Testis (tissue), 3 donors: ENCODE data around the gene SF3B3. TPM values are rescaled to one million over a fixed set of nuclear protein-coding genes. Genes with fewer than 3 reads are reported as not detected.

ENCODE experiments used
- DNase-seq: peaks from one replicate; pipeline ENCODE4 v3.0.0-alpha.2; 2019
- H3K27ac ChIP-seq, 2 donors: fragments of 200-600 bp; sonication (generic); one replicate each; pipeline ENCODE4 v1.5.1; 2019
- H3K27me3 ChIP-seq: fragments of 200-600 bp; sonication (generic); one replicate; pipeline ENCODE4 v1.5.1; 2019
- H3K36me3 ChIP-seq: fragments of 200-600 bp; sonication (generic); one replicate; pipeline ENCODE4 v1.5.1; 2017; ENCODE audit warnings: low read depth; ENCODE audit errors: missing control alignments
- H3K4me1 ChIP-seq: fragments of 200-600 bp; sonication (generic); one replicate; pipeline ENCODE4 v1.5.1; 2019
- H3K4me3 ChIP-seq, 2 donors: fragments of 200-600 bp; sonication (generic); one replicate each; pipeline ENCODE4 v1.5.1; 2017 to 2019
- H3K9me3 ChIP-seq: fragments of 200-600 bp; sonication (generic); one replicate; pipeline ENCODE4 v1.5.1; 2017
- POLR2A ChIP-seq: fragments of 450-650 bp; IDR thresholded peaks from one replicate; pipeline ENCODE4 v1.6.1; 2017; ENCODE audit warnings: antibody characterized with exemption, mild to moderate bottlenecking, moderate library complexity
- WGBS, 2 donors: methylation state at CpG; one replicate each; pipeline ENCODE4 v1.1.5; 2018; 5-methylcytosine and 5-hydroxymethylcytosine counted together
- intact Hi-C: fragments of 100-400 bp; cut with DNase I; formaldehyde crosslinking; loops from one replicate; pipeline ENCODE4 v1.15.1; 2023; ENCODE audit warnings: low total_unique reads
- polyA plus RNA-seq: library from polyadenylated mRNA; stranded (reverse); fragments of 350-450 nt; fragmentation: Illumina TruSeq; extraction: RNeasy Lipid Tissue Mini Kit (QIAGEN cat#74804); gene quantifications from one replicate; pipeline ENCODE4 v1.2.3, GENCODE V29; 2014; ENCODE audit warnings: low read depth, low replicate concordance; ENCODE audit not compliant: insufficient read depth
- total RNA-seq, 2 donors: library from RNA; depleted of rRNA; stranded (reverse); fragments of >200 nt; gene quantifications; one replicate each; pipeline ENCODE4 v1.2.3, GENCODE V29; 2016
- TF ChIP-seq, protein P1 (sequence below), 3 experiments: fragments of 450-650 bp in 2 of 3; fragments of 200-600 bp in 1 of 3; sonication (generic) in 1 of 3; IDR thresholded peaks; one replicate each; pipeline ENCODE4 v1.5.1; 2016 to 2019; ENCODE audit warnings: antibody characterized with exemption in 3 of 3, mild to moderate bottlenecking in 2 of 3, moderate library complexity in 1 of 3

SF3B3 gene
- total and polyA plus RNA-seq, 3 donors from 2014 or later = 134 to 181 (median 143) TPM

- no peak overlapping the region for H3K4me3 ChIP-seq
- 71 to 88% methylated on average over 1 of the region's 1 CpG for WGBS, 2 donors
- DNase-seq = no peak
- no peak overlapping the region for H3K27ac ChIP-seq
- no peaks in the 10 kb centered on the region for H3K9me3 ChIP-seq
- TF ChIP-seq, protein P1, sequence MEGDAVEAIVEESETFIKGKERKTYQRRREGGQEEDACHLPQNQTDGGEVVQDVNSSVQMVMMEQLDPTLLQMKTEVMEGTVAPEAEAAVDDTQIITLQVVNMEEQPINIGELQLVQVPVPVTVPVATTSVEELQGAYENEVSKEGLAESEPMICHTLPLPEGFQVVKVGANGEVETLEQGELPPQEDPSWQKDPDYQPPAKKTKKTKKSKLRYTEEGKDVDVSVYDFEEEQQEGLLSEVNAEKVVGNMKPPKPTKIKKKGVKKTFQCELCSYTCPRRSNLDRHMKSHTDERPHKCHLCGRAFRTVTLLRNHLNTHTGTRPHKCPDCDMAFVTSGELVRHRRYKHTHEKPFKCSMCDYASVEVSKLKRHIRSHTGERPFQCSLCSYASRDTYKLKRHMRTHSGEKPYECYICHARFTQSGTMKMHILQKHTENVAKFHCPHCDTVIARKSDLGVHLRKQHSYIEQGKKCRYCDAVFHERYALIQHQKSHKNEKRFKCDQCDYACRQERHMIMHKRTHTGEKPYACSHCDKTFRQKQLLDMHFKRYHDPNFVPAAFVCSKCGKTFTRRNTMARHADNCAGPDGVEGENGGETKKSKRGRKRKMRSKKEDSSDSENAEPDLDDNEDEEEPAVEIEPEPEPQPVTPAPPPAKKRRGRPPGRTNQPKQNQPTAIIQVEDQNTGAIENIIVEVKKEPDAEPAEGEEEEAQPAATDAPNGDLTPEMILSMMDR (IDR thresholded peaks at IDR 0.05) = no peak
- no peak for TF ChIP-seq POLR2A
- H3K36me3 ChIP-seq = peaks cover 3% of the 10 kb centered on the region
- intact Hi-C loops = no loop called here
- H3K4me1 ChIP-seq = no peaks in the 10 kb centered on the region
- H3K27me3 ChIP-seq = no peaks in the 10 kb centered on the region
These were observed 20.9 kb downstream of the SF3B3 start for GRCh38 chr16:70544548-70544947.

DNA sequence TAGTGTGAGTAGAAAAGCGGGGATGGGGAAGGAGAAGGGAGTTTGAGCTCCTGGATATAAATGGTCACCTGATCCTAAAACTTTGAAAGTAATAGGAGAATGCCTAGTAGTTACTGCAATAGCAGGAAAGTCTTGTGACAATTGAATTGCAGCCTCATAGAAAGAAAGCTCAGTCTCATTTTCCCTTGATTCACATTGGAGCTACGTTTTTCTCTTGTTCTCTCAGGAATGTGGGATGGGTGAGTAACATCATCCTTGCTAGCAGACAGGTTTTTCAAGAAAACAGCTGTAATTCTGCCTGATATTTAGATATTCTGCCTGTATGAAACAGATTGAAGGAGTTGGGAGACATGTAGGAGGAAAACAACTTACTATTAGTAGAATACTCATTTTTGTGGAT is 25.3 kb downstream of the SF3B3 start:
- TF ChIP-seq, protein P1 (IDR thresholded peaks at IDR 0.05) = no peak
- TF ChIP-seq POLR2A = no peak
- no peaks in the 10 kb centered on the region for H3K4me1 ChIP-seq
- no peak for DNase-seq
- no peak overlapping the region for H3K27ac ChIP-seq
- no peaks in the 10 kb centered on the region for H3K9me3 ChIP-seq
- no peak overlapping the region for H3K4me3 ChIP-seq
- H3K36me3 ChIP-seq = peaks cover 3% of the 10 kb centered on the region
- no peaks in the 10 kb centered on the region for H3K27me3 ChIP-seq
- intact Hi-C loops = no loop called here
- whole genome bisulfite sequencing, 2 donors = 77 to 86% methylated on average over 2 of the region's 2 CpGs

- WGBS, 2 donors = 48 to 76% methylated on average over 1 of the region's 1 CpG
- intact Hi-C loops = no loop called here
- Histone ChIP-seq H3K27me3 (no peaks in the 10 kb centered on the region), H3K27ac (no peak overlapping the region), H3K4me1 (no peaks in the 10 kb centered on the region), H3K36me3 (peaks cover 3% of the 10 kb centered on the region), H3K9me3 (no peaks in the 10 kb centered on the region), H3K4me3 (no peak overlapping the region)
- TF ChIP-seq, protein P1 (IDR thresholded peaks at IDR 0.05) = no peak
- no peak for TF ChIP-seq POLR2A
- DNase-seq = no peak
These were observed 26.5 kb downstream of the SF3B3 start for GRCh38 chr16:70550082-70550481.

DNA sequence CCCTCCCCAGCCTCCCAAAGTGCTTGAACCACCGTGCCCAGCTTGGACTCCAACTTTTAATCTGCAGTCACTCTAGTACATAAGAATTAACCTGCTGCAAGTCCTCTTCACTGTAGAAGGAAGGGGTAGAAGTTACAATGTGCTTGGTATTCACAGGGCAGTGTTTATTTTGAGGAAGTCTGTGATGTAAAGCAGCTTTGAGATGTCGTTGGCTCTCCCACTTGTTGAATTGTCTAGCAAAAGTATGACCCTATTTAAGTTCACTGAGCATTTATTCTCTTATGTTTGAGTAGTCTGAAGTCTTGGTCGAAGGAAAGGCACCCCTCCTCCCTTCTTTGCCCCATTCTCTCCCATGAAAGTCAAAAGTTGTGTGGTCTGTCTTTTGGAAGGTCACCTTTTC is 28.2 kb downstream of the SF3B3 start:
- no peaks in the 10 kb centered on the region for H3K36me3 ChIP-seq
- no peaks in the 10 kb centered on the region for H3K9me3 ChIP-seq
- H3K4me1 ChIP-seq = no peaks in the 10 kb centered on the region
- TF ChIP-seq POLR2A = no peak
- TF ChIP-seq, protein P1 (IDR thresholded peaks at IDR 0.05) = no peak
- 75 to 87% methylated on average over 3 of the region's 3 CpGs for WGBS, 2 donors
- H3K27ac ChIP-seq = no peak overlapping the region
- no peak for DNase-seq
- no peaks in the 10 kb centered on the region for H3K27me3 ChIP-seq
- no peak overlapping the region for H3K4me3 ChIP-seq
- intact Hi-C loops = no loop called here

- no peaks in the 10 kb centered on the region for H3K36me3 ChIP-seq
- H3K4me1 ChIP-seq = no peaks in the 10 kb centered on the region
- H3K27ac ChIP-seq = no peak overlapping the region
- intact Hi-C loops = no loop called here
- TF ChIP-seq, protein P1 (IDR thresholded peaks at IDR 0.05) = no peak
- no peak for TF ChIP-seq POLR2A
- no peak overlapping the region for H3K4me3 ChIP-seq
- H3K9me3 ChIP-seq = no peaks in the 10 kb centered on the region
- no peak for DNase-seq
- H3K27me3 ChIP-seq = no peaks in the 10 kb centered on the region
- WGBS, 2 donors = 95 to 98% methylated on average over 8 of the region's 8 CpGs
These were observed 29.1 kb downstream of the SF3B3 start for GRCh38 chr16:70552675-70553074.
